Ovary (tissue), 9 donors: ENCODE data around the gene LRMDA. TPM values are rescaled to one million over a fixed set of nuclear protein-coding genes. Genes with fewer than 3 reads are reported as not detected.

Experiments
- DNase-seq, 5 donors: peaks; one replicate each; pipeline ENCODE4 v3.0.0-alpha.2; 2019 to 2020
- H3K27ac ChIP-seq, 2 donors: fragments of 200-600 bp; one replicate each; pipeline versions ENCODE4 v1.5.1 to v1.8.0; 2019 to 2022
- H3K27me3 ChIP-seq: fragments of 200-600 bp; one replicate; pipeline ENCODE4 v1.8.0; 2022
- H3K36me3 ChIP-seq: fragments of 200-600 bp; sonication (generic); one replicate; pipeline ENCODE4 v1.5.1; 2019
- H3K4me1 ChIP-seq: one replicate; pipeline ENCODE4 v1.8.1; 2013; ENCODE audit warnings: mild to moderate bottlenecking, moderate library complexity; ENCODE audit not compliant: insufficient read depth
- H3K4me3 ChIP-seq: fragments of 200-600 bp; sonication (generic); one replicate; pipeline ENCODE4 v1.5.1; 2017
- H3K9me3 ChIP-seq, 2 donors: fragments of 200-600 bp in 1 of 2; sonication (generic) in 1 of 2; one replicate each; pipeline versions ENCODE4 v1.5.1 to v1.8.1; 2013 to 2019; ENCODE audit warnings: mild to moderate bottlenecking in 1 of 2, moderate library complexity in 1 of 2
- CTCF ChIP-seq, 3 donors: fragments of 450-650 bp in 2 of 3; fragments of 200-600 bp in 1 of 3; IDR thresholded peaks; one replicate each; pipeline versions ENCODE4 v1.5.1 to v1.8.0; 2016 to 2022; ENCODE audit warnings: antibody characterized with exemption in 3 of 3, mild to moderate bottlenecking in 1 of 3
- EP300 ChIP-seq: sonication (generic); formaldehyde crosslinking; IDR thresholded peaks from one replicate; pipeline ENCODE4 v1.6.1; 2017; ENCODE audit warnings: antibody characterized with exemption
- POLR2A ChIP-seq: fragments of 450-650 bp; IDR thresholded peaks from one replicate; pipeline ENCODE4 v1.6.1; 2017; ENCODE audit warnings: antibody characterized with exemption, mild to moderate bottlenecking, moderate library complexity
- WGBS, 3 donors: extraction: QIAGEN DNeasy Blood & Tissue Kit in 1 of 3; methylation state at CpG; one replicate each; pipeline versions ENCODE4 v1.1.5 to v1.1.7; 2013 to 2017; 5-methylcytosine and 5-hydroxymethylcytosine counted together
- intact Hi-C, 4 donors: fragments of 100-400 bp; cut with DNase I; formaldehyde crosslinking; loops; one replicate each; pipeline versions ENCODE4 v1.11.0 to v1.15.1; 2022 to 2023
- polyA plus RNA-seq, 2 donors: library from polyadenylated mRNA; stranded (reverse); fragments of 200-250 nt in 1 of 2; fragments of 350-450 nt in 1 of 2; fragmentation: Illumina TruSeq in 1 of 2; extraction: RNeasy Lipid Tissue Mini Kit (QIAGEN cat#74804) in 1 of 2; gene quantifications; one replicate each; pipeline ENCODE4 v1.2.3, GENCODE V29; 2013 to 2014
- total RNA-seq, 7 donors: library from RNA; depleted of rRNA in 2 of 7; stranded (reverse); fragments of >200 nt in 2 of 7; fragmentation: NEBNext Ultra II Directional in 3 of 7; extraction: Animal tissue kit (Norgen Biotek cat#: 25700) in 3 of 7; gene quantifications; one replicate each; pipeline versions ENCODE4 v1.1.0 to v1.2.4, GENCODE V29; 2016 to 2023
- donor health status: DM: no; HTN: no; CAD: no; lungs with moderate emphysema.
- donor health status: DM: no; HTN: no; CAD: no.
- donor health status: Bipolar disorder and iron deficiency.
- donor health status: DM: yes; HTN: yes; CAD: no.
- donor health status: DM: no; HTN: no; CAD: no.
- donor health status: DM: yes; HTN: yes; CAD: no.

LRMDA gene
- total and polyA plus RNA-seq, 9 donors = 14.8 to 30.7 (median 22.9) TPM

GRCh38 chr10:75859141-75859540, 427.7 kb downstream of the LRMDA start:
- H3K9me3 ChIP-seq = no peaks in the 10 kb centered on the region
- TF ChIP-seq POLR2A = no peak
- TF ChIP-seq CTCF (IDR thresholded peaks at IDR 0.05) = no peak
- no peak for TF ChIP-seq EP300
- 0 to 100% (median 98%) methylated on average over 1 of the region's 1 CpG for whole genome bisulfite sequencing, 3 donors
- no peak for DNase-seq
- H3K4me1 ChIP-seq = no peaks in the 10 kb centered on the region
- H3K27me3 ChIP-seq = no peaks in the 10 kb centered on the region
- no peaks in the 10 kb centered on the region for H3K36me3 ChIP-seq
- no peak overlapping the region for H3K4me3 ChIP-seq
- no peak overlapping the region for H3K27ac ChIP-seq
- intact Hi-C loops = no loop called here

GRCh38 chr10:75860009-75860408, 428.6 kb downstream of the LRMDA start:
- Histone ChIP-seq H3K36me3 (no peaks in the 10 kb centered on the region), H3K9me3 (no peaks in the 10 kb centered on the region), H3K27me3 (no peaks in the 10 kb centered on the region), H3K4me1 (no peaks in the 10 kb centered on the region), H3K27ac (no peak overlapping the region), H3K4me3 (no peak overlapping the region)
- TF ChIP-seq POLR2A (no peak), CTCF (IDR thresholded peaks at IDR 0.05) (no peak), EP300 (no peak)
- intact Hi-C loops = no loop called here
- WGBS, 3 donors = 60 to 74% (median 69%) methylated on average over 6 of the region's 6 CpGs
- DNase-seq = peak in 3 of 5 donors; percentile 35 to 65 (median 46)

DNA sequence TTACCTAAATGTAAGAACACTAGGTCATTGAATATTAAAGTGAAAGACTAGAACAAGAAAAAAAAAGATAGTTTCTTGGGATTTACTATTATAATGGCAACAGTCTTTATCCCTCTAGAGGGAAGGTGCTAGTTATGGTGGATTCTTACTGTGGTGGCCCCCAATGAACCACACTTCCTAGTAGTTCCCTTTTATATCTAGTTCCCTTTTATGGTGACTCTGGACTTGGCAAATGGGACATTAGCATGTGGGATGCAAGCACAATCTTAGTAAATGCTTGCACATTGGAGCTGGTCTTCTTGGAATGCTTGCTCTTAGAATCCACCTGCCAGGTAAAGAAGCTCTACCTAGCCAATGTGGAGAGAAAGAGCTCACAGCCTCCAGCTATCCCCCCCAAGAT, 430.2 kb downstream of the LRMDA start:
- H3K4me3 ChIP-seq = no peak overlapping the region
- H3K27ac ChIP-seq = no peak overlapping the region
- DNase-seq = no peak
- no peak for TF ChIP-seq EP300
- TF ChIP-seq POLR2A = no peak
- no peak for TF ChIP-seq CTCF (IDR thresholded peaks at IDR 0.05)
- no peaks in the 10 kb centered on the region for H3K36me3 ChIP-seq
- no peaks in the 10 kb centered on the region for H3K4me1 ChIP-seq
- H3K27me3 ChIP-seq = no peaks in the 10 kb centered on the region
- H3K9me3 ChIP-seq = no peaks in the 10 kb centered on the region
- intact Hi-C loops = no loop called here

- DNase-seq = no peak
- TF ChIP-seq EP300 = no peak
- TF ChIP-seq CTCF (IDR thresholded peaks at IDR 0.05) = no peak
- no peak for TF ChIP-seq POLR2A
- Histone ChIP-seq H3K27ac (no peak overlapping the region), H3K27me3 (no peaks in the 10 kb centered on the region), H3K4me1 (no peaks in the 10 kb centered on the region), H3K9me3 (no peaks in the 10 kb centered on the region), H3K36me3 (no peaks in the 10 kb centered on the region), H3K4me3 (no peak overlapping the region)
- WGBS, 3 donors = 94 to 95% (median 95%) methylated on average over 4 of the region's 4 CpGs
- intact Hi-C loops = no loop called here
Measured at GRCh38 chr10:75862935-75863334, 431.5 kb downstream of the LRMDA start.

DNA sequence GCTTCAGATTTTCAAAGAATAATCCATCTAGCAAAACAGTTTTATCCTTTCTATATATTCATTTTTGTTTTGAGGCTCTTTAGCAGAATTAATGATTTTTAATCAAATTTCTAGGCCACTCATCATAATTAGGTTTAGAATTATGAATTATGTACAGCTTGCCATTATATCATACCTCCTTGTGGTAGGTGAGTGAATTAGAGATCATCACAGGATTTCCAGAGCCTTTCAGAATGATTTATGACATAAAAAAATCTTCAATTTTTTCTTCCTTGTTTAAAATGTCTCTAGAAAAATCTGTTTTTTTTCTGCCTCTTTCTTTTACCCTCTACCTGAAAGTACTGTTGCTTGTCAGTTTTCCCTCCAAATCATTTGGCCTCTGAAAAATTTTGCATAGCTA, 433.3 kb downstream of the LRMDA start:
- intact Hi-C loops = no loop called here
- H3K4me3 ChIP-seq = no peak overlapping the region
- no peak for DNase-seq
- no peaks in the 10 kb centered on the region for H3K36me3 ChIP-seq
- H3K27me3 ChIP-seq = no peaks in the 10 kb centered on the region
- no peaks in the 10 kb centered on the region for H3K9me3 ChIP-seq
- H3K27ac ChIP-seq = no peak overlapping the region
- H3K4me1 ChIP-seq = no peaks in the 10 kb centered on the region
- TF ChIP-seq POLR2A (no peak), EP300 (no peak), CTCF (IDR thresholded peaks at IDR 0.05) (no peak)
